ENCODE measurements around the gene PTX4.
"Not testable (repeated sequence)": the region's sequence is repeated elsewhere in the genome, so short reads cannot be mapped to it uniquely, and the experiment has no call there.

Gene PTX4

GRCh38 chr16:1478937-1479336 lies 9.8 kb downstream of the PTX4 start:
- DNase-seq = not testable (repeated sequence)

GRCh38 chr16:1477033-1477432 lies 11.7 kb downstream of the PTX4 start:
- DNase-seq = no peak

- DNase-seq = no peak
These were observed 13.1 kb downstream of the PTX4 start for GRCh38 chr16:1475552-1476114.

GRCh38 chr16:1474796-1475551 lies 13.8 kb downstream of the PTX4 start, which contains the start of gene CLCN7:
Gene CLCN7 (minus strand): TSS chr16:1475028. CDS start chr16:1474974, 54 bp downstream.
- peak; percentile 90 to 92 for DNase-seq

DNA sequence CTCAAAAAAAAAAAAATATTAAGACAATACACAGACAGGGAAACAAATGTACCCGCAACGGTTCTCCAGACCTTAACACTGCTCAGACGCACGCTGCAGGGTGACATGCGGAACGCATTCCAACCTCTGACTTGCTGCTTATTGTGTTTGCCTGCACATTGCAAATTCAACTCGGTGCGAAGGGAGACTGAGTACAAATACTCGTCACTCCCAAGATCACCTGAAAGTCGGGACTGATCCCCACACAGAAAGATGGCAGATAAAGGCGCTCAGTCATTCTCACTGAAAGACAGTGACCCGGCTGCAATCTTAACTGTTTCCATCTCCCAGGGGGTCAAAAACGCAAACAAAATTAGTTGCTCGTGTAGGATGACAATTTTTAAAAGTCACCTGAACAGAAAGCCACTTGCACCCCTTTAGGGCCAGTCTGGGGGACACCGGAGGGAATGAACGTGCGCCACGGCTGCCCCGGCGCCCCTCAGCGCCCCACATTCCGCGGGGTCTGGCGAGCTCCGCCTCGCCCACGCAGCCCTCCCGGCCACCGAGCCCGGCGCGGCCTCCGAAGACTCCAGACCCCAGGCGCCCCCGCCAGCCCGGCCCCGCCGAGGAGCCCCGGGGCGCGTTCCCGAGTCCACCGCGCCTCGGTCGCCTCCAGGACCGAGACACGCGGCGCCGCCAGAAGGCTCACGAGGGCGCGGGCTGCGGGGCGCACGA lies 14.5 kb downstream of the PTX4 start:
- no peak for DNase-seq

- DNase-seq = no peak
These were observed 15.8 kb downstream of the PTX4 start for GRCh38 chr16:1472974-1473373.

DNA sequence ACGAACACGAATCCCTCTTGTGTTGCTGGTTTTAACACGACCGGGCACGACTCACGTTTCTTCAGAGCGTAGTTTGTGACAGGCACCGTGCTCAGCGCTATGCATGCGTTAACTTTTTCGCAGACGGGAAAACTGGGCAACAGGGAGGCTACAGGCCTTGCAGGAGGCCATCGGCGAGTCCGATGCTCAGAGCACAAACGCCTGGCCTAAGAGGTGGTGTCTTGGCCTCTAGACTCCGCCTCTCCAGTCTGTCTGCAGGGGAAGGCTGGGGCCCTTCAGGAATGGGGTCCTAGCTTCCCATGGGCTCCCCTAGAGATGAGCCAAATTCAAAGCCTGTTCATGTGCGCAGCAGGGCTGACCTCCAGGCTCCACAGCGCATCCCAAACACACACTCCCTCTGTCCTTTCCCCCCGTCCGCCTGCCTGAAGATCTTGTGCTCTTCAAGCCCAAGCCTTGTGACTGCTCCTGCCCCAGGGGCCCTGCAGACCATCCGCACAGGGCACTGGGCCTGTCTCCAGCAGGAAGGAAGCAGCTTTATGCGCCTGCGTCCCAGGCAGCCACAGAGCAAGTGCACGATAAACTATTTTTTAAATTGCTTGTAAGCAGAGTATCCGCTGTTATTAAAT lies 17.1 kb downstream of the PTX4 start:
- DNase-seq = no peak

DNA sequence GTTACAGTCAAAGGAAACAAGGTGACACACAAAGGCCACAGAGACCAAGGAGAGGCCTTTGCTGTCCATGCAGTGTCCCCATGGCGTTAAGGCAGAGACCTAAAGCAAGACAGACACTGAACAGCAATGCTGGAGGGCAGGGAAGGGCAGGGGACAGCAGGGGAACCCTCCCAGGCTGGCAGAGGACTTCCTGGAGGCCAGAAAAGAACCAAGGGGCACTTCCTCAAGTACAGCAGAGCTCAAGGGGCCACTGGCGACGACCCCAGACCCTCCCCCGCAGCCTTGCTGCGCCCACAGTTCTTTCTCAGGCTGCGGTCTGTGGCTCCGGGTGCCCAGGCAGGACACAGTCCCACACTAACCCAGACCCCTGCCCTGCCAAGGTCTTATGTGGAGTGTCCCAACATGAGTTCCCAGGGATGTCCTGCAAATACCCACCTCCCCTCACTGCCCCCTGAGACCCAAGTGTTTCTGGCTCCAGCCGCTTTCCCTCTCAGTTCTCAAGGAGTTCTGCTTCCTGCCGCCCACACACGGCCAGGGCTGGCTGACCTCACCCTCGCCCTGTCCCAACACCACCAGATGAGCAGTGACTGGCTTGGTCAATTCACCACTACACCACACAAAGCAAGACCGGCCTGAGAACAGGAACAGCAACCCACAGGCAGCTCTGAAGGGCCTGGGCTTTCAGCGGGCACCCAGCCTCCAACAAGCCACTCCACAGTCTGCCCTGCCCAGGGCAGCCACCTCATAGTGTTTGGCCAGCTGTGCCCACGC lies 18.1 kb downstream of the PTX4 start:
- DNase-seq = no peak

- no peak for DNase-seq
These were observed 19.0 kb downstream of the PTX4 start for GRCh38 chr16:1469693-1470201.

DNA sequence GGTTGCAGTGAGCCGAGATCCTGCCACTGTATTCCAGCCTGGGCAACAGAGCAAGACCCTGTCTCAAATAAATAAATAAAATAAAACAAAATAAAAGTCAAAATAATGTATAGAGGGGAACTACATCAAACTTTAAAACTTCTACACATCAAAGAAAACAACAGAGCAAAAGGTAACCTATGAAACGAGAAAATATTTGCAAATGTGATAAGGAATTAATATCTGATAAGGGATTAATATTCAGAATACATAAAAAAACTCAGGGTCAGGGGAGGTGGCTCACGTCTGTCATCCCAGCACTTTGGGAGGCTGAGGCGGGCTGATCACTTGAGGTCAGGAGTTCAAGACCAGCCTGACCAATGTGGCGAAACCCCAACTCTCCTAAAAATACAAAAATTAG lies 19.6 kb downstream of the PTX4 start:
- not testable (repeated sequence) for DNase-seq

GRCh38 chr16:1468426-1468810 lies 20.3 kb downstream of the PTX4 start:
- no peak for DNase-seq

DNA sequence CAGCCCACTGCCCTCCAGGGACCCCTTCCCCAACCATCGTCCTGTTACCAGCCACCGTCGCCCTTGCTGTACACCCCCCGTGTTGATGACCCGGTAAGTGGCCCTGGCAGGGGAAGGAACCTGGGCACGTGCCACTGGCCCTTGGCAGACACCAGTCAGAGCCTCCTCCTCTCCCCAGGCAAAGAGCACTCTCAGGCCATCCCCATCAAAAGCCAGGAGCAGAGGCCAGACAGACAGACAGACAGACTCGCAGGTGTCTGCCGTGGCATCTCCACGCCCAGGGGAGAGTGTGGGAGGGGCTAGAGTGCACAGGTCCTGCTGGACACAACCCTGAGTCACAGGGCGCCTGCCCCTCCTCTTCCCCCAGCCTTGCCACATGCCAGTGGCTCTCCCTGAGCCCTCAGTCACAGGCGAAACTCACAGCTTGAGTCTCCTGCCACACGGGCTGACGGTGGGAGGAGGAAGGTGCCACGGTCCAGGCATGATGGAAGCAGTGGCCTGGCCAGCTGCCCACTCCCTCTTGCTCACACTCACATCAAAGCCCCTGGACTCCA lies 21.7 kb downstream of the PTX4 start:
- no peak for DNase-seq

GRCh38 chr16:1466054-1466453 lies 22.7 kb downstream of the PTX4 start:
- DNase-seq = no peak

GRCh38 chr16:1465567-1465915 lies 23.2 kb downstream of the PTX4 start:
- no peak for DNase-seq

GRCh38 chr16:1464894-1465566 lies 23.7 kb downstream of the PTX4 start:
- DNase-seq = no peak

GRCh38 chr16:1464196-1464893 lies 24.4 kb downstream of the PTX4 start:
- DNase-seq = no peak

GRCh38 chr16:1461146-1461545 lies 27.6 kb downstream of the PTX4 start:
- no peak for DNase-seq

- DNase-seq = no peak
These were observed 28.1 kb downstream of the PTX4 start for GRCh38 chr16:1460602-1461138.

GRCh38 chr16:1459967-1460366 lies 28.8 kb downstream of the PTX4 start:
- no peak for DNase-seq

GRCh38 chr16:1458977-1459341 lies 29.8 kb downstream of the PTX4 start:
- DNase-seq = no peak

Measured in stimulated activated CD4-positive, alpha-beta T cell treated with anti-CD3 and anti-CD28 coated beads, Interleukin-2, amount 100 ng/mL, for 24 hours (primary cell).